Kidney epithelial cell (primary cell): ENCODE results near the gene CLNK. TPM values are rescaled to one million over a fixed set of nuclear protein-coding genes. Genes with fewer than 3 reads are reported as not detected.

Experiments used
- DNase-seq: peaks from one replicate; pipeline ENCODE4 v3.0.0-alpha.2; 2010; ENCODE audit warnings: low read depth
- H3K27me3 ChIP-seq: 2 replicates; pipeline ENCODE4 v1.6.0; 2011; ENCODE audit warnings: low read length; ENCODE audit not compliant: control insufficient read depth, insufficient read depth
- H3K36me3 ChIP-seq: 2 replicates; pipeline ENCODE4 v1.5.1; 2011; ENCODE audit warnings: low read length; ENCODE audit not compliant: control insufficient read depth, insufficient read depth
- H3K4me3 ChIP-seq: 2 replicates; pipeline ENCODE4 v1.5.1; 2011; ENCODE audit warnings: low read depth, mild to moderate bottlenecking, control low read depth, low read length
- CTCF ChIP-seq: IDR thresholded peaks from 2 replicates; pipeline ENCODE4 v1.5.1; 2011; ENCODE audit warnings: mild to moderate bottlenecking, moderate library complexity, low read length, control low read depth, inconsistent platforms; ENCODE audit not compliant: insufficient read depth, poor library complexity, severe bottlenecking
- total RNA-seq: library from RNA; depleted of rRNA; stranded (reverse); fragments of >200 nt; gene quantifications from 2 replicates; pipeline ENCODE4 v1.2.3, GENCODE V29; 2015

CLNK gene
- total RNA-seq, 1 donor from 2014 or later = not detected

DNA sequence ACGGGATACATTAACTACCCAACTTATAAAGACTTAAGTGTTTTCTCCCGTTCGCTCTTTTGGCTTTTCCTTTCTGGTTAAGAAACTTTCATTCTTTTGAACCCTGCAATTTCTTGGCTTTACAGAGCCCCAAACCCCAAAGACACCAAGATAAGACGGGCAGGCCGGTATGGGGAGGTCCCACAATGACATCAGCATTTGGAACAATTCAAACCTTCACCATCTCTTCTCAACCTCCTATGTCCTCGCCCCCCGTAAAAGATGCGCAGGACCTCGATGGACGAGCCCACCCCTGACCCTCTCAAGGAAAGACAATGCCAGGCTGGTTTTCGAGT is 228.3 kb downstream of the CLNK start:
- peaks cover 3% of the 10 kb centered on the region for H3K36me3 ChIP-seq
- peak overlapping the region; percentile 55 for H3K4me3 ChIP-seq
- no peak for TF ChIP-seq CTCF
- H3K27me3 ChIP-seq = peaks cover 5% of the 10 kb centered on the region
- DNase-seq = no peak

DNA sequence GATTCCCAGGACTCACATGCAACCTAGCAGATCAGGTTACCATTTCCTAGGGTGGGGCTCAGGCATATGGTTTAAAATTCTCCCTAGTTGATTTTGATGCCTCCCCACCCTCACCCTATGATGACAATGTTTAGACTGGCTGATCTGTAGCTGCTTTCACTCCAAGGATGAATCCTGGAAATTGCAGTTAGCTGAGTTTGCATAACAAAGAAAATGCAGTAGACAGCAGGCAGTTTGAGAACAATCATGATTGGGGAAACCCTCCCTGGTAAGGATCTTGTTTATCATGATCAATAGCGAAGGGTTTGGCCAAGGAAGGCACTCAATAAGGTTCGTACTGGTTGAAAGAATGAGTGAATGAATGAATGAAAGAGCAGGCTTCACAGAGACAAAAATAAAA is 229.4 kb downstream of the CLNK start:
- H3K36me3 ChIP-seq = peaks cover 3% of the 10 kb centered on the region

DNA sequence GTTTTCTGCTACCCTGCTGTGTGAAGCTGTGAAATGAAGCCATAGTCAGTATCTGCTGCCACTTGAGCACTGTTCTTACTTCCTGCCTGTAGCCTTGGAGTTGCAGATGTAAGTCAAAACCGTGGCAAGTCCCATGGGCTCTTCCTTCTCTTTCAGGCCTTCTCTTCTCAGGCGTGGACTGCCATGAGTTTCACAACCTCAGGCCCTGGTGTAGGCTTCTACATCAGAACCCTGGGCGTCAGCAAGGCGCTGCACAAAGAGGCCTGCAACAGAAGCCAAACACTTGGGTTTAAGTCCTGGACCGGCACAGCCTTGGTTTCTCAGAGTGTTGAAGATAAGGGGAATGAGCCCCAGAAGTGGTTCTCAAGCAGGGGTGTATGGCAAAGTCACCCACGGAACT is 229.8 kb downstream of the CLNK start:
- DNase-seq = no peak
- H3K36me3 ChIP-seq = peaks cover 3% of the 10 kb centered on the region
- no peaks in the 10 kb centered on the region for H3K27me3 ChIP-seq

More for the DNA sequence above, 229.4 kb downstream of the CLNK start:
- no peak for DNase-seq
- Histone ChIP-seq H3K4me3 (no peak overlapping the region), H3K27me3 (no peaks in the 10 kb centered on the region)
- no peak for TF ChIP-seq CTCF

DNA sequence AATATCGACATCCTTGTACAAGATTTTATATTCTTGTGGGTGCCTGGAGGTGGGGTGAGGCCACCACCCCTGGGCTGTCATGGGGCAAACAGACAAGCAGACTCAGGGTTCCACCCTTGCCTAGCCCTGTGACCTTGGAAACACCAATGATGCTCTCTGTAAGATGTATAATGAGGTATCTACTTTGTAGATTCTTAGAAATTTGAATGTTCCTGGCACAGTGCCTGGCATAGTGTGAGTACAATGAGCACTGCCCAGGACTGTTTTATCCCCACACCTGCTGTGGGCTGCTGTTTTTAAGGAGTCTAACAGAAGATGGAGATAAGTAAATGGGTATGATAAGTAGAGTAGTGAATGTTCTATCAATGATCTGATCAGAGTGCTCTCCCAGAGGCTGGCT is 230.4 kb downstream of the CLNK start:
- H3K27me3 ChIP-seq = no peaks in the 10 kb centered on the region
- peaks cover 3% of the 10 kb centered on the region for H3K36me3 ChIP-seq
- no peak for TF ChIP-seq CTCF
- DNase-seq = no peak
- H3K4me3 ChIP-seq = no peak overlapping the region

More for the DNA sequence above, 229.8 kb downstream of the CLNK start:
- H3K4me3 ChIP-seq = no peak overlapping the region
- TF ChIP-seq CTCF = no peak

- no peak for DNase-seq
- peaks cover 7% of the 10 kb centered on the region for H3K36me3 ChIP-seq
- no peak for TF ChIP-seq CTCF
- H3K27me3 ChIP-seq = no peaks in the 10 kb centered on the region
- H3K4me3 ChIP-seq = no peak overlapping the region
These were observed 235.6 kb downstream of the CLNK start for GRCh38 chr4:10448991-10449390.

GRCh38 chr4:10442976-10443375 is 241.6 kb downstream of the CLNK start:
- DNase-seq = no peak
- Histone ChIP-seq H3K4me3 (no peak overlapping the region), H3K27me3 (no peaks in the 10 kb centered on the region), H3K36me3 (peaks cover 7% of the 10 kb centered on the region)
- no peak for TF ChIP-seq CTCF
